ENCODE measurements around the gene MAP3K6.

DNA sequence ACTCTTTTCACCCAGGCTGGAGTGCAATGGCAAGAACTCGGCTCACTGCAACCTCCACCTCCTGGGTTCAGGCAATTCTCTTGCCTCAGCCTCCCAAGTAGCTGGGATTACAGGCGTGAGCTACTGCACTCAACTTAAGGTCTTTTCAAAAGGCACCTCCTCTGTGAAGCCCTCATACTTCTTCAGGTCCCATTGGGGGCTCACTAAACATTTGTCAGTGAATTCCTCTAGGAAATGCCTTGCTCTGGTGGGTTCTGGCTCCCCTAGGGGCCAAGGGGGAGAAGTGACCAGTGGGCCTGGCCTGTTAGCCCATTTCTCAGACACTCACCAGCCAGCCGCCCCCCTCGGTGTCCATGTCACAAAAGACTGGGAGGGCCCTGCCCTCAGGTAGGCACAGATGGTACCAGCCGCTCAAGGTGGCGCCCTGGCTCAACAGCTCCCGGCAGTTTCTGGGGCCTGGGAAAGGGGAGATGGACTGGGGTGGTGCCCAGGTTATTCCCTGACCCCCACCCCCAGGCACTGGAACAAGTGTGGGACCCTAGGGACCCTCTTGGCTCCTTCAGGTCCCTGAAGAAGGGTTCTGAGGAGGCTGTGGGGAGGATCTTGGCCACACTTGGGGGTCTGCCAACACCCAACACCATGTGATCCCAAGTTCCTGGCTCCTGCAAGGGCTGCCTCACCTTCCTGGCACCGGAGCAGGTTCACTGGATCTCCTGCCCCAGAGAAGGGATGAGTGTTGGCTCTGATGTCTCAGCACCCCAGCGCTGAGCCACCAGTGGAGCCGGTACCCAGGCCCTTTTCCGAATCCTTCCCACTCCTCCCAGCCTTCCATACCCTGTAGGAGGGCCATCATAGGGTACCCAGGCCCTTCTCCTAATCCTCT is 6.3 kb upstream of the MAP3K6 start:
- TF ChIP-seq, protein P1, sequence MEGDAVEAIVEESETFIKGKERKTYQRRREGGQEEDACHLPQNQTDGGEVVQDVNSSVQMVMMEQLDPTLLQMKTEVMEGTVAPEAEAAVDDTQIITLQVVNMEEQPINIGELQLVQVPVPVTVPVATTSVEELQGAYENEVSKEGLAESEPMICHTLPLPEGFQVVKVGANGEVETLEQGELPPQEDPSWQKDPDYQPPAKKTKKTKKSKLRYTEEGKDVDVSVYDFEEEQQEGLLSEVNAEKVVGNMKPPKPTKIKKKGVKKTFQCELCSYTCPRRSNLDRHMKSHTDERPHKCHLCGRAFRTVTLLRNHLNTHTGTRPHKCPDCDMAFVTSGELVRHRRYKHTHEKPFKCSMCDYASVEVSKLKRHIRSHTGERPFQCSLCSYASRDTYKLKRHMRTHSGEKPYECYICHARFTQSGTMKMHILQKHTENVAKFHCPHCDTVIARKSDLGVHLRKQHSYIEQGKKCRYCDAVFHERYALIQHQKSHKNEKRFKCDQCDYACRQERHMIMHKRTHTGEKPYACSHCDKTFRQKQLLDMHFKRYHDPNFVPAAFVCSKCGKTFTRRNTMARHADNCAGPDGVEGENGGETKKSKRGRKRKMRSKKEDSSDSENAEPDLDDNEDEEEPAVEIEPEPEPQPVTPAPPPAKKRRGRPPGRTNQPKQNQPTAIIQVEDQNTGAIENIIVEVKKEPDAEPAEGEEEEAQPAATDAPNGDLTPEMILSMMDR (IDR thresholded peaks at IDR 0.05) = no peak
- no peak for TF ChIP-seq POLR2A (IDR thresholded peaks at IDR 0.05)

Data from ovary (tissue), 3 donors.